ENCODE data around the gene ADAMTS6.

- TF ChIP-seq CTCF (IDR thresholded peaks at IDR 0.05) (no peak), POLR2A (IDR thresholded peaks at IDR 0.05) (no peak)
Measured at GRCh38 chr5:65137631-65138030, 344.1 kb downstream of the ADAMTS6 start.

Measured in heart left ventricle (tissue), 13 donors.